GM19239 (cell line): ENCODE results near the gene SLC3A2.
"Not testable (repeated sequence)": the region's sequence is repeated elsewhere in the genome, so short reads cannot be mapped to it uniquely, and the experiment has no call there.

Source experiments
- DNase-seq: peaks from one replicate; pipeline ENCODE4 v3.0.0; 2011; ENCODE audit warnings: low spot score; ENCODE audit not compliant: insufficient read length
- FAIRE-seq: peaks from 2 replicates; lab custom pipeline; 2011; peaks lifted over from hg19 to GRCh38; lab: Jason Lieb, UNC

SLC3A2 gene

DNA sequence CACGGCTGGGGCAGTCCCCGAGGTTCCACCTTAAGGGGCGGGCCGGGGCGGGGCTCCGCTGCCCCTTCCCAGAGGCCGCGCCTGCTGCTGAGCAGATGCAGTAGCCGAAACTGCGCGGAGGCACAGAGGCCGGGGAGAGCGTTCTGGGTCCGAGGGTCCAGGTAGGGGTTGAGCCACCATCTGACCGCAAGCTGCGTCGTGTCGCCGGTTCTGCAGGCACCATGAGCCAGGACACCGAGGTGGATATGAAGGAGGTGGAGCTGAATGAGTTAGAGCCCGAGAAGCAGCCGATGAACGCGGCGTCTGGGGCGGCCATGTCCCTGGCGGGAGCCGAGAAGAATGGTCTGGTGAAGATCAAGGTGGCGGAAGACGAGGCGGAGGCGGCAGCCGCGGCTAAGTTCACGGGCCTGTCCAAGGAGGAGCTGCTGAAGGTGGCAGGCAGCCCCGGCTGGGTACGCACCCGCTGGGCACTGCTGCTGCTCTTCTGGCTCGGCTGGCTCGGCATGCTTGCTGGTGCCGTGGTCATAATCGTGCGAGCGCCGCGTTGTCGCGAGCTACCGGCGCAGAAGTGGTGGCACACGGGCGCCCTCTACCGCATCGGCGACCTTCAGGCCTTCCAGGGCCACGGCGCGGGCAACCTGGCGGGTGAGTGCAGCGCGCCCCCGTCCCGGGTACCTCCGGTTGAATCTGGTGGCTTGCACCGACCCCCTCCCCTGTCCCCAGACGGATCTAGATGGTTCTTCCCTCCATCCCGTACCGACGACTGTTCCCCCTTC lies at the start of gene SLC3A2:
SLC3A2 (plus strand) TSS at position 94 of the 776 bp plus-strand sequence; CDS start at position 222, 128 bp downstream.
- FAIRE-seq (no peak), DNase-seq (peak; percentile 84)

DNA sequence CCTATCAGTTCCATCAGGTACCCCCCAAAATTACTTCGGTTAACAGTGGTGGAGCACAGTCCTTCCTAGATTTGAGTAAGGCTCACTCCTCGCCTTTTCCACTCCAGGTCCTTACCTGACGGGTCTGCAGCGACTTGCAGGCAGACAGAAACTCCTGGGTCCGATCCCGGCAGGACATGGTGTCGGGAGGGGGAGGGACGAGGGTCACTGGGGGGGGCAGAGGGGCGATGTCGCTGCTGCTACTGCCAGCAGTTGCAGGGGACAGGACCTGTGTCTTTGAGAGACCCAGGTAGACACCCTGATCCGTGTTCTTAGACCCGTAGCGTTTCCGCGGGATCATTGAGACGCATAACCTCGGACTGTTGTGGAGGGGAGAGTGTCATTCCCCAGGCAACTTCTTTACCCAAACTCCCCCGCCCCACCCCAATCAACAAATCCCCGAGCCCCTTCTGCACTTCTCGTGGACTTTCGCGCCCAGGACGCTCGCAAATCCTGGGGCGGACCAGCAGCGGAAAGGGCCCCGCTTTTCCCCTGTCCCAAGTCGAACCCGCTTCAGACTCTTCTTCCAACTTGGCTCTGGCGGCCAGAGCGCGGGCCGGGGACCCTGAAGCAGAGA lies 49.7 kb upstream of the SLC3A2 start:
- FAIRE-seq: no peak
- no peak for DNase-seq

DNA sequence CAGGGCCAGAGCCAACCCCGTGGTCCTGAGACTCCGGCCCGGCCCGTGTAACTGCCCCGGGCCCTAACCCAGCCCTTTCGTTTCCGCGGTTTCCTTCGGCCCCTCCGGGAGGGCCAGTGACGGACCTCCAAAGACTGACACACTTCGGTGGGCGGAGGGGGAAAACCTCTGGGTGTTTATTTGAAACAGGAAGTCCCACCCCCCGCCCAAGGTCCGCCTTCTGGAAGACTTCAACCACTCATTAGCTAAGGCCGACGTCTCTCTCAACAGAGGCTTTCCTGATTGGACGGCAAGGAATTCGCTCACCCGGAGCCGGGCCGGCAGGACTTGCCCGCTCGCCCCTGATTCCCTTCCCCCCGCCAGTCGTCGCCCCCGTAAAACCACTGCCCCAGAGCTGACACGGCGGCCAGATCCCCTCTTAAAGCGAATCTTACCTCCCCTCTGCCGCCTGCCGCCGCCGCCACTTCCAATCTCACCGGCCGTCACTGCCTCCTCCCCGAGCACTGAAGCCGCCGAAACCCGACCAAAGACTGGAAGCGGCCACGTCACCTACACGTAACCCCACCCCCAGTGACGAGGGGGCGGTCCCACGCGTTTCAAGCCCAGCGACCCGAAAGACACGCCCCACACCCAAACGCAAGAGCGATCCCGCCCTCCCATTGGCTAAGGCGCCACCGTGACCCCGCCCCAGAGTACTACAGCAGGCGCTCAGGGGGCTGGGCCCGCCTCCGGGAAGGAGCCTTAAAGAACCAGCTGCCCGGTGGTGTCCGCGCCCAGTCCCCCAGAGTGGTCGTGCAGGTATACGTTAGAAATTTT lies 49.0 kb upstream of the SLC3A2 start, which contains the start of gene STX5:
STX5 (minus strand) TSS at position 532 of the 816 bp plus-strand sequence. CDS start 808 bp downstream, outside the sequence.
- DNase-seq (peak; percentile 85), FAIRE-seq (peak; percentile 93)

DNA sequence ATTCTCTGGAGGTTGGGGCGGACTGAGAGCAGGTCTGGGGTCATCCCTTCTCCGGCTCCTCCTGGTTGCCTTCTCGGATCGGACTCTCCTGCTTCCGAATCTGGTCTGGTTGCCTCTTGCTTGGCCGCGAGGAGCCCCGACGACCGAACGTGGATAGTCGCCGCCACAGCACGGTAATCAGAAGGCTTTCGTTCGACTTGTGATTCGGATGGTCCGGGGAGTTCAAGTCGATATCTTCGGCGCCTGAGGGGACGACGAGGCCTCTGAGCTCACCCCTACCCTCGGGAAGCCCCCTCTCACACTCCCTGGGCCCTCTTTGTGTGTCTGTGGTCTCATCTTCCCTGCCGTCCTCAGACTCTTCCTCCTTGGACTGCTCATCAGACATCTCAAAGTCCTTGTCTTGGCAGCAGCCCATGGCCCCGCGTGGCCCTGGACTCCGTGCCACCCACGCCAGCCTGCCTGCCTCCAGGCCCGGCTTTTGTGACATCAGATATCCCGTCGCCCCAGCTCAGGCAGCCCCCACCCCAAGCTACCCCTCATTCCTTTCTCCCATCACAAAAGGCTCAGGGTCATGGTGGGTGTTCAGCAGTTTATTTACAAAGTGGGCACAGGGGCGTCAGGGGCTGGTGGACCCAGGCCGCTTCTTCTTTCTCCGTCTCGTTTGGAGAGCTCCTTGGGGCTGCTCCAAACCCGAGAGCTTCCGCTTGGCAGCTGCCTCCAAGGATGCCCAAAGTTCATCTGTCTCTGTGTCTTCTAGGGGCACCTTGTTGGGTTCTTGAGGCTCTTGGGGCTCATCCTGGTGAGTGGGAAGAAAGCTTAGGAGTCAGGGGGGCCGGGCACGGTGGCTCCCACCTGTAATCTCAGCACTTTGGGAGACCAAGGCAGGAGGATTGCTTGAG lies 48.1 kb upstream of the SLC3A2 start, which contains the start of gene TEX54:
TEX54 (minus strand) TSS at position 506 of the 899 bp plus-strand sequence.
- no peak for DNase-seq
- FAIRE-seq: no peak

DNA sequence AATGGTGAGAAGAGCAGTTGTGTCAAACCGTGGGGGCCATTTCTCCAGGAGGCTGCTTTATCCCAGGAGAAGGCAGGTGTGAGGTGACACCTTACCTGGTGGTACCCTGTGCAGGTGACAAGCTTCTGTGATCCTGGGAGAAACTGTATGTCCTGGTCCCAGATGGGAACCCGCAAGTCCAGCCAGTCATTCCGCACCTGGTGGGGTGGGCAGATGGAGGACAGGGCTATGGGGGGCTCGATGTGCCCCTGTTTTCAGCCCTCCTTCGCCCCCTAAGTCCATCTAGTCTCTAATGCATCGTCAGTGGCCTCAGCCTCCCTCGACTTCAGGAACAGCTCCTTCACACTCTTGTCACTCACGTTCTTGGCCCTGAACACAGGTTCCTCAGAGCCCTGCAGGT lies 45.4 kb upstream of the SLC3A2 start:
- DNase-seq: no peak
- FAIRE-seq: no peak

DNA sequence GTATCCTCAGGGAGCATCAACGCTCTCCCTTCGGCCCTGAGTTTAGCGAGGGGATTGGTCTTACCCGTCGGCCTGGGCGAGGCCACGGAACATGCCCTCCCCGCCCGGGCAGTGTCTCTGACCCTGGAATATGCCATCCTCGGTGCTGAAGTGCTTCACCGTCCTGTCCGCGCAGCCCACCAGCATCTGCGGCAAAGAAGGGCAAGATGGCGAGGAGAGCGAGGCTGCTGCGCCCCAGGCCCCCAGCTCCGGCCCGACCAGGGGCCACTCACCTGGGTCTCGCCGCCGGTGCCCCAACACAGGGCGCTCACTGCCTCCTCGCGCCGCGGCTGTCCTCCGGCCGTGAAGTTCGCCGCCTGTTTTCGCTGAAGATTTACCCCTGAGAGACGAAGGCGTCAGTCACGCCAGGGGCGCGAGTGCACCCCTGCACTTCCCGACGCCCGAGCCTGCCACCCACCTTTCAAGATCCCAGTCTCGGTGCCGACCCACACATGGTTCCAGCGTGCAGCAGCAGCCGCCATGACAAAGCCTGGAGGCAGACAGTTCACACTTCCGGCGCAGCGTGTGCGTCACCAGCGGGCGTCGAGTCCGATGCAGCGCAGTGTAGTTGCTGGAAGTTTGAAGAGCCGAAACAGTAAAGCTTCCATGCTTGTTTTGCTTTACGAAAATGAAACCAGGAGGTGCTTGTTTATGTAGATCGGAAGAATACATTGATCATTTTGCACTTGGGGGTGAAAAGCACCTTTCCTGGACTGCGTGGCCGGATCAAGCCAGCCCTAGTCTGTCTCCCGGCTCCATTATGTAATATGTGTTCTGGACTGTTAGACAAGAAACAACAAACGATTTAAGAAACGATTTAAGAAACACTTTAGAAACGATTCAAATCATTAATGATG lies 41.4 kb upstream of the SLC3A2 start, which contains the start of gene WDR74:
WDR74 (minus strand) TSS at position 541 of the 896 bp plus-strand sequence; CDS start at position 521, 20 bp downstream.
- DNase-seq (peak; percentile 76), FAIRE-seq (peak; percentile 88)

DNA sequence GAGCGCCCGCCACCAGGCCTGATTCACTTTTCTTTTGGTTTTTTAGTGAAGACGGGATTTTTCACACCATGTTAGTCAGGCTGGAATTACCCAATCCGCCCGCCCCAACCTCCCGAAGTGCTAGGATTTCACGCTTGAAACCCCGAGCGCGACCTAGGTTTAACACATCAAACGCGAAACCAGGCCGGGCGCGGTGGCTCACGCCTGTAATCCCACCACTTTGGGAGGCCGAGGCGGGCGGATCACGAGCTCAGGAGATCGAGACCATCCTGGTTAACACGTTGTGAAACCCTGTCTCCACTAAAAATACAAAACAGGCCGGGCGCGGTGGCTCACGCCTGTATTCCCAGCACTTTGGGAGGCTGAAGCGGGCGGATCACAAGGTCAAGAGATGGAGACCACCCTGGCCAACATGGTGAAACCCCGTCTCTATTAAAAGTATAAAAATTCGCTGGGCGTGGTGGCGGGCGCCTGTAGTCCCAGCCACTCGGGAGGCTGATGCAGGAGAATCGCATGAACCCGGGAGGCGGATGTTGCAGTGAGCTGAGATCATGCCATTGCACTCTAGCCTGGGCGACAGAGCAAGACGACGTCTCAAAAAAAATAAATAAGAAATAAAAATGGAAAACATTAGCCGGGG lies 39.9 kb upstream of the SLC3A2 start:
- not testable (repeated sequence) for DNase-seq

DNA sequence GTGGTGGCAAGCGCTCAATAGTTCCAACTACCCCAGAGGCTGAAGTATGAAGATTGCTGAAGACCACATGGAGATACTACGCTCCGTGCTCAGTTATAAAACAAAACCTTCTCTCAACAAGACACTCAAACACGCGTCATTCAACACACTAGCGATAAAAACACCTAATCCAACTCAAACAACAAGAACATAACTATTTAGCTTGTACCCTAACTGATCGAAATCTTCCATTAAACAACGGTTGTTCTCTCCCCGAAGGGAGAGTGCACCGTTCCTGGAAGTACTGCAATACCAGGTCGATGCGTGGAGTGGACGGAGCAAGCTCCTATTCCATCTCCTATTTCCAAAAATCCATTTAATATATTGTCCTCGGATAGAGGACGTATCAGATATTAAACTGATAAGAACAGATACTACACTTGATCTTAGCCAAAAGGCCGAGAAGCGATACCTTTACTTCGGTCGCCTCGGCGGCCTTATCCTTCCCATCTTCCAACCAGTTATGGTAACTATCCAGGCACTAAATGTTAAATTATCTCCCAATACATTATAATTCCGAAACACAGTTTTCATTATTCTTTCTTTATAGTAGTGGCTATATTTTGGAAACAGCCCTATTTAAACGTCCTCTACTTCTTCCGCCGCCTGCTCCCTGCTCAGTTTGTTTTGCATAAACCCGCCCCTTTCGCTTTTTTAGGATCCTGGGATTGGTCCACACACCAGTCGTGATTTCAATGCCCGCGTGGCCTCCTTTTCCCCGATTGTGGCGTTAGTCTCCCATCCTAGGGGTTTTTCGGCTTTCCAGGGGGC lies 39.1 kb upstream of the SLC3A2 start:
- DNase-seq (peak; percentile 72), FAIRE-seq (peak; percentile 96)

More for the DNA sequence above, 39.9 kb upstream of the SLC3A2 start:
- FAIRE-seq: not testable (repeated sequence)

DNA sequence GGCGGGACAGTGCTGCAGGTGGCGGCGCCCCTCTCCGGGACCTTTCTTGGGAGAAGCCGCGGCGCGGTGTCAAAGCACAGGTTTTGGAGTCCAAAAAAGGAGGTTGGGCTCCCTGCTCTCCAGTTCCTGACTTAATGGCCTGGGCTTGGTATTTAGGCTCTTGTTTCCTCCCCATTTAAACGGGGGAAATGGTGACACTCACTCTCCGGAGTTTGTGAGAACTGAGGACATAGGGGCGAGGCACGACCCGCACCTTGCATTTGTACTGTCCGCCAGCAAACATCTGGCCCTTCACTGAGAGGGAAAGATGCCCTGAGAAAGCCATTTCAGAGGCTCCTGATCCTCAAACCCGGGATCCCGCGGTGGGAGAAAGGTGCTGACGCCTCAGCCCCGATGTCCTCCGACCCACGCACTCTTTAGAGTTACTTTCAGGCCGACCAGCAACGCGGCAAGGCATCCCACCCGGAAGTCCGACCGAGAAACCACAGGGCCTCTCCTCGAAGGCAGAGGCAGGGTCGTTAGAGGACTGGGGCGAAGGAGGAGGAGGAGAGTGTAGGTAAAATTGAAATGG lies 38.4 kb upstream of the SLC3A2 start:
- no peak for FAIRE-seq
- no peak for DNase-seq

DNA sequence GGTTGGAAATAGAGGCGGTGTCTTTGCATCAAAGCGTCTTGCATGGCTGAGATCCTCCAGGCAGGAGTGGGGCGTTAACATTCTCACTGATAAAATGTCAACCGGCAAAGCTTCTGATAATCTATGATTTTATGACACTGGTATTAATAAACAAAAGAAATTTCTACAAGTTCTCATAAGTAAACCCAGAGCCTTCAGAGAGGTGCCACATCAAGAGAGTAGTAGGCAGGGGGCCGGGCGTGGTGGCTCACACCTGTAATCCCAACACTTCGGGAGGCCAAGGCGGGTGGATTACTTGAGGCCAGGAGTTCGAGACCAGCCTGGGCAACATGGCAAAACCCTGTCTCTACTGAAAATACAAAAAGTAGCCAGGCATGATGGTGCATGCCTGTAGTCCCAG lies 37.8 kb upstream of the SLC3A2 start:
- not testable (repeated sequence) for FAIRE-seq

DNA sequence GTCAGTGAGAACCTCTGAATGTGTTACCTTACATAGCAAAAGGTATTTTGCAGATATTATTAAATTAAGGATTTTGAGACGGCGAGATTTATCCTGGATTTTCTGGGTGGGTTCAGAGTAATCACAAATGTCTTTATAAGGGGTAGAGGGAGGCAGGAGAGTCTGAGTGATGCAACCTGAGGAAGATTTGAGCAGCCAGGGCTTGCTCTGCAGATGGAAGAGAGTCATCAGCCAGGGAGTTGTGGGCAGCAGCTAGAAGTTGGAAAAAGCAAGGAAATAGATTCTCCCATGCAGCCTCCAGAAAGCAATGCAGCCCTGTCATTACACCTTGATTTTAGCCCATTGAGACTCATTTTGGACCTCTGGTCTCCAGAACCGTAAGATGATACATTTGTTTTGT lies 37.2 kb upstream of the SLC3A2 start:
- FAIRE-seq (no peak), DNase-seq (no peak)

More for the DNA sequence above, 37.8 kb upstream of the SLC3A2 start:
- DNase-seq: not testable (repeated sequence)

DNA sequence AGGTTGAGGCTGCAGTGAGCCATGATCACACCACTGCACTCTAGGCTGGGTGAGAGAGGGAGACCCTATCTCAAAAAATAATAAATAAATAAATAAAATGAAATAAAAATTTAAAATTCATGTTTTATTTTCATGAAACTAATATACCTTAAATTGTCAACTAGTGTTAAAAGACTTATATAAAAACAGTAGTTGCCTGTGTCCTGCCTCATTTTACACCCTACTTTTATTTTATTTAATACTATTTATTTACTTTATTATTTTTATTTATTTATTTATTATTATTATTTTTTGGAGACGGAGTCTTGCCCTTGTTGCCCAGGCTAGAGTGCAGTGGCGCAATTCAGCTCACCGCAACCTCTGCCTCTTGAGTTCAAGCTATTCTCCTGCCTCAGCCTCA lies 36.5 kb upstream of the SLC3A2 start:
- DNase-seq: no peak
- FAIRE-seq: no peak

DNA sequence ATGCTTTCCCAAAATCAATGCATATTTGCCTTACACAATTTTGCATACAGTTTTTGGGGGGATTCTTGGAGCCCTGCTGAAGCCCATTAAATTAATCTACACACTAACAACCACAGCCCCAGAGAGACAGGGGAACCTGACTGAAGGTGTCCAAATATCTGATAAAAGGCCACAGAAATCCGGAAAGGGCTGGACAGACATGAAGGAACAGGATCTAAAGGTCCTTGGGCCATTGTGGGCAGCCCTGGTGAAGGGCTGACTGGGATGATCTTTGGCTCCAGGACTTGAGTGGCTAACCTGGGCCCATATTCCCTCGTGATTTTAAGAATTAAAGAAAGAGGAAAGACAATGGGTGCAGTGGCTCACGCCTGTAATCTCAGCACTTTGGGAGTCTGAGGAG lies 34.5 kb upstream of the SLC3A2 start:
- no peak for DNase-seq
- FAIRE-seq: no peak

DNA sequence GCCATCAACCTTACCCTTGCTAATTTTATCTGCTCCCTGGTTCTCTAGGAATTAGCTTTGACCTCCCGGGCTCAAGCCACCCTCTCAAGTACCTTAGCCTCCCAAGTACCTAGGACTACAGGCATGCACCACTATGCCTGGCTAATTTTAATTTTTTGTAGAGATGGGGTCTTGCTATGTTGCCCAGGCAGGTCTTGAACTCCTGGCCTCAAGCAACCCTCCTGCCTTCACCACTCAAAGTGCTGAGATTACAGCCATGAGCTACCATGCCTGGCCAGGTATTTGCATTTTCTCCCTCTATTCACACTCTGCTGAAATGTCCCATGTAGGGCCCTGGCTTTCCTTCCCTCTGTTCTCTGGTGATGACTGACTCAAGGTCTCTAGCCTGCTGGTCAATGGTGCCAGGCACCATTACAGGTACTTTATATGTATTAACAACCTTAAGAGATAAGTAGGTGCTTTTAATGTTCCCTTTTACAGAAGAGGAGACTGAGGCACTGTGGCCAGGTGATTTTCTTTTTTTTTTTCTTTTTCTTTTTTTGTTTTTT lies 32.9 kb upstream of the SLC3A2 start:
- FAIRE-seq: no peak
- no peak for DNase-seq

DNA sequence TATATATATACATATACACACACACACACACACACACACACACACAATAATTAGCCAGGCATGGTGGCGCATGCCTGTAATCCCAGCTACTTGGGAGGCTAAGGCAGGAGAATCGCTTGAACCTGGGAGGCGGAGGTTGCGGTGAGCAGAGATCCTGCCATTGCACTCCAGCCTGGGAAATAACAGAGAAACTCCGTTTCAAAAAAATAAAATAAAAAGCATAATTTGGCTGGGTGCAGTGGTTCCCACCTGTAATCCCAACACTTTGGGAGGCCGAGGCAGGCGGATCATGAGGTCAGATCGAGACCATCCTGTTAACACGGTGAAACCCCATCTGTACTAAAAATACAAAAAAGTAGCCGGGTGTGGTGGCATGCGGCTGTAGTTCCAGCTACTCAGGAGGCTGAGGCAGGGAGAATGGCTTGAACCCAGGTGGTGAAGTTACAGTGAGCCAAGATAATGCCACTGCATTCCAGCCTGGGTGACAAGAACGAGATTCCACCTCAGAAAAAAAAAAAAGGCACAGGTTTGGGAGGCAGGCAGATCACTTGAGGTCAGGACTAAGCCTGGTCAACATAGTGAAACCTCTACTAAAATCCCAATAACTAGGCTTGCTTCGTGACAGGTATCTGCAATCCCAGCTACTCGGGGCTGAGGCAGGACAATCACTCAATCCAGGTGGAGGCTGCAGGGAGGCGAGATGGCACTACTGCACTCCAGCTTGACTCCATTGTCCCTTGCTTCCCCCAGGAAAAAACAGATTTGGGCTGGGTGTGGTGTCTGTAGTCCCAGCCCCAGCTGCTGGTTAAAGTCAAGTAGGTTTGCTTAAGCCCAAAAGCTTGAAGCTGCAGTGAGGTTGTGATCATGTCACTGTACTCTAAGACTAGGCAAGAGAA lies 29.5 kb upstream of the SLC3A2 start:
- FAIRE-seq (no peak), DNase-seq (no peak)
